HEK293 (cell line): ENCODE data around the gene FAM193B.

Experiments
- BCL11A ChIP-seq: fragments of 450-650 bp; formaldehyde crosslinking; IDR thresholded peaks from 2 replicates; pipeline ENCODE4 v1.5.1; 2016; ENCODE audit warnings: low read depth, missing biosample characterization, missing genetic modification characterization
- FEZF1 ChIP-seq: fragments of 450-650 bp; formaldehyde crosslinking; IDR thresholded peaks from 2 replicates; pipeline ENCODE4 v1.5.1; 2016; ENCODE audit warnings: missing biosample characterization, missing genetic modification characterization
- GLIS1 ChIP-seq: fragments of 450-650 bp; formaldehyde crosslinking; IDR thresholded peaks from 2 replicates; pipeline ENCODE4 v1.5.1; 2016; ENCODE audit warnings: missing biosample characterization, missing genetic modification characterization
- GLIS2 ChIP-seq: fragments of 450-650 bp; formaldehyde crosslinking; IDR thresholded peaks from 2 replicates; pipeline ENCODE4 v1.5.1; 2016; ENCODE audit warnings: missing biosample characterization, missing genetic modification characterization
- HOXC10 ChIP-seq: sonication (generic); formaldehyde crosslinking; IDR thresholded peaks from 2 replicates; pipeline ENCODE4 v1.8.1; 2023; ENCODE audit warnings: mild to moderate bottlenecking, missing genetic modification reagents
- MEIS1 ChIP-seq: sonication (generic); formaldehyde crosslinking; IDR thresholded peaks from 2 replicates; pipeline ENCODE4 v1.8.1; 2022; ENCODE audit warnings: missing genetic modification reagents, mild to moderate bottlenecking, borderline replicate concordance
- PRDM10 ChIP-seq: fragments of 450-650 bp; formaldehyde crosslinking; IDR thresholded peaks from 2 replicates; pipeline ENCODE4 v1.5.1; 2016; ENCODE audit warnings: missing biosample characterization, missing genetic modification characterization
- PRDM6 ChIP-seq: fragments of 450-650 bp; formaldehyde crosslinking; IDR thresholded peaks from 2 replicates; pipeline ENCODE4 v1.5.1; 2017; ENCODE audit warnings: missing biosample characterization, missing genetic modification characterization
- SP2 ChIP-seq: fragments of 450-650 bp; formaldehyde crosslinking; IDR thresholded peaks from 2 replicates; pipeline ENCODE4 v1.5.1; 2016; ENCODE audit warnings: missing biosample characterization, missing genetic modification characterization
- SP3 ChIP-seq: fragments of 450-650 bp; formaldehyde crosslinking; IDR thresholded peaks from 2 replicates; pipeline ENCODE4 v1.5.1; 2016; ENCODE audit warnings: missing biosample characterization, missing genetic modification characterization
- YY1 ChIP-seq: fragments of 450-650 bp; formaldehyde crosslinking; IDR thresholded peaks from 2 replicates; pipeline ENCODE4 v1.5.1; 2018; ENCODE audit warnings: missing biosample characterization, missing genetic modification characterization
- ZBTB1 ChIP-seq: fragments of 450-650 bp; formaldehyde crosslinking; IDR thresholded peaks from 2 replicates; pipeline ENCODE4 v1.5.1; 2016; ENCODE audit warnings: missing biosample characterization, missing genetic modification characterization
- ZBTB26 ChIP-seq: fragments of 450-650 bp; formaldehyde crosslinking; optimal IDR thresholded peaks from 2 replicates; pipeline ENCODE3; 2016; ENCODE audit warnings: missing biosample characterization, mild to moderate bottlenecking, missing genetic modification characterization
- ZNF157 ChIP-seq: fragments of 450-650 bp; formaldehyde crosslinking; IDR thresholded peaks from 2 replicates; pipeline ENCODE4 v1.5.1; 2016; ENCODE audit warnings: missing biosample characterization, missing genetic modification characterization
- ZNF175 ChIP-seq: fragments of 450-650 bp; formaldehyde crosslinking; IDR thresholded peaks from 2 replicates; pipeline ENCODE4 v1.5.1; 2016; ENCODE audit warnings: missing biosample characterization, missing genetic modification characterization
- ZNF202 ChIP-seq: fragments of 450-650 bp; formaldehyde crosslinking; IDR thresholded peaks from 2 replicates; pipeline ENCODE4 v1.5.1; 2016; ENCODE audit warnings: missing biosample characterization, missing genetic modification characterization, borderline replicate concordance
- ZNF214 ChIP-seq: fragments of 450-650 bp; formaldehyde crosslinking; IDR thresholded peaks from 2 replicates; pipeline ENCODE4 v1.5.1; 2017; ENCODE audit warnings: missing biosample characterization, mild to moderate bottlenecking, missing genetic modification characterization, borderline replicate concordance
- ZNF391 ChIP-seq: fragments of 450-650 bp; formaldehyde crosslinking; IDR thresholded peaks from 2 replicates; pipeline ENCODE4 v1.5.1; 2016; ENCODE audit warnings: low read depth, missing biosample characterization, missing genetic modification characterization, borderline replicate concordance
- ZNF501 ChIP-seq: fragments of 450-650 bp; formaldehyde crosslinking; IDR thresholded peaks from 2 replicates; pipeline ENCODE4 v1.5.1; 2016; ENCODE audit warnings: missing biosample characterization, missing genetic modification characterization
- ZNF521 ChIP-seq: fragments of 450-650 bp; formaldehyde crosslinking; IDR thresholded peaks from 2 replicates; pipeline ENCODE4 v1.5.1; 2017; ENCODE audit warnings: missing biosample characterization, mild to moderate bottlenecking, missing genetic modification characterization
- ZNF529 ChIP-seq: fragments of 450-650 bp; formaldehyde crosslinking; IDR thresholded peaks from 2 replicates; pipeline ENCODE4 v1.5.1; 2017; ENCODE audit warnings: missing genetic modification characterization, missing biosample characterization; ENCODE audit not compliant: insufficient replicate concordance
- ZNF76 ChIP-seq: fragments of 450-650 bp; formaldehyde crosslinking; IDR thresholded peaks from 2 replicates; pipeline ENCODE4; 2016; ENCODE audit warnings: low read depth, missing biosample characterization, missing genetic modification characterization, borderline replicate concordance
- TF ChIP-seq, protein P1 (sequence below): IDR thresholded peaks from 2 replicates; pipeline ENCODE4 v1.6.1; 2011; ENCODE audit warnings: mild to moderate bottlenecking, low read depth, low read length, borderline replicate concordance
- TF ChIP-seq, protein P2 (sequence below): fragments of 450-650 bp; formaldehyde crosslinking; IDR thresholded peaks from 2 replicates; pipeline ENCODE4 v1.5.1; 2017; ENCODE audit warnings: missing biosample characterization, missing genetic modification characterization
- TF ChIP-seq, protein P3 (sequence below): fragments of 450-650 bp; formaldehyde crosslinking; IDR thresholded peaks from 2 replicates; pipeline ENCODE4 v1.5.1; 2016; ENCODE audit warnings: missing biosample characterization, missing genetic modification characterization
- TF ChIP-seq, protein P4 (sequence below): fragments of 450-650 bp; formaldehyde crosslinking; IDR thresholded peaks from 2 replicates; pipeline ENCODE4 v1.5.1; 2016; ENCODE audit warnings: missing biosample characterization, missing genetic modification characterization

The FAM193B gene

DNA sequence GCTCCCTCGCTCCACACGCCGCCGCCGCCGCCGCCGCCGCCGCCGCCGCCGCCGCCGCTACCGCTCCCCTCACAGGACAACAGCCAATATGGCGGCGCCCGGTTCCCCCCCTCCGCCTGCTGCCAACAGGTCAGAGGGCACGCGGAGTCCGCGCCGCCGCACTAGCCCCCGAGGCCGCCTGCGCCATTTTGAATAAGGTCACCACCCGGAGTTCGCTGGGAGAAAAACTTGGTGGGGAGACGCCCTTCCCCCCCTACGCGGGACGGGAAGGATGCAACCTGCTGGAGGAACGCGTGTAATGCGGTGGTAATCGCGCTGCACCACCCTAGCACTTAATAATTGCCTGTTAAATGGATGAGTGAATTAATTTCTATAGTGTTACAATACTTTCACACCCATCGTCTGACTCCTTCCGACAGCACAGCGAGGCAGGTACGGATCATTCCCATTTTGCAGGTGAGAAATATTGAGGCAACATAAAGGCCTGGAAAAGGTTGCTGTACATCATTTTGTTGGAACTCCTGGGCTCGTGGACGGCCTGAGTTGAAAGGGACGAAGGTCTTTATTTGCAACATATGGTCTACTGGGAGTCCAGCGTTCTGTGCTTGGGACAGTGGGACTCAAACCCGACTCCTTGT is at the start of gene FAM193B (continued):
- no peak for TF ChIP-seq SP2 (tag by site-specific recombination)
- TF ChIP-seq, protein P1, sequence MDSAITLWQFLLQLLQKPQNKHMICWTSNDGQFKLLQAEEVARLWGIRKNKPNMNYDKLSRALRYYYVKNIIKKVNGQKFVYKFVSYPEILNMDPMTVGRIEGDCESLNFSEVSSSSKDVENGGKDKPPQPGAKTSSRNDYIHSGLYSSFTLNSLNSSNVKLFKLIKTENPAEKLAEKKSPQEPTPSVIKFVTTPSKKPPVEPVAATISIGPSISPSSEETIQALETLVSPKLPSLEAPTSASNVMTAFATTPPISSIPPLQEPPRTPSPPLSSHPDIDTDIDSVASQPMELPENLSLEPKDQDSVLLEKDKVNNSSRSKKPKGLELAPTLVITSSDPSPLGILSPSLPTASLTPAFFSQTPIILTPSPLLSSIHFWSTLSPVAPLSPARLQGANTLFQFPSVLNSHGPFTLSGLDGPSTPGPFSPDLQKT = no peak
- TF ChIP-seq ZNF214 (tag by site-specific recombination) = no peak
- TF ChIP-seq, protein P2, sequence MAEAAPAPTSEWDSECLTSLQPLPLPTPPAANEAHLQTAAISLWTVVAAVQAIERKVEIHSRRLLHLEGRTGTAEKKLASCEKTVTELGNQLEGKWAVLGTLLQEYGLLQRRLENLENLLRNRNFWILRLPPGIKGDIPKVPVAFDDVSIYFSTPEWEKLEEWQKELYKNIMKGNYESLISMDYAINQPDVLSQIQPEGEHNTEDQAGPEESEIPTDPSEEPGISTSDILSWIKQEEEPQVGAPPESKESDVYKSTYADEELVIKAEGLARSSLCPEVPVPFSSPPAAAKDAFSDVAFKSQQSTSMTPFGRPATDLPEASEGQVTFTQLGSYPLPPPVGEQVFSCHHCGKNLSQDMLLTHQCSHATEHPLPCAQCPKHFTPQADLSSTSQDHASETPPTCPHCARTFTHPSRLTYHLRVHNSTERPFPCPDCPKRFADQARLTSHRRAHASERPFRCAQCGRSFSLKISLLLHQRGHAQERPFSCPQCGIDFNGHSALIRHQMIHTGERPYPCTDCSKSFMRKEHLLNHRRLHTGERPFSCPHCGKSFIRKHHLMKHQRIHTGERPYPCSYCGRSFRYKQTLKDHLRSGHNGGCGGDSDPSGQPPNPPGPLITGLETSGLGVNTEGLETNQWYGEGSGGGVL (tag by site-specific recombination) = peak; percentile 47; the same call in 1 of the 2 replicates
- peak; percentile 41; the same call in 1 of the 2 replicates for TF ChIP-seq SP3
- peak; percentile 53 for TF ChIP-seq PRDM6 (tag by site-specific recombination)
- no peak for TF ChIP-seq HOXC10 (CRISPR knock-in tag)
- TF ChIP-seq, protein P3, sequence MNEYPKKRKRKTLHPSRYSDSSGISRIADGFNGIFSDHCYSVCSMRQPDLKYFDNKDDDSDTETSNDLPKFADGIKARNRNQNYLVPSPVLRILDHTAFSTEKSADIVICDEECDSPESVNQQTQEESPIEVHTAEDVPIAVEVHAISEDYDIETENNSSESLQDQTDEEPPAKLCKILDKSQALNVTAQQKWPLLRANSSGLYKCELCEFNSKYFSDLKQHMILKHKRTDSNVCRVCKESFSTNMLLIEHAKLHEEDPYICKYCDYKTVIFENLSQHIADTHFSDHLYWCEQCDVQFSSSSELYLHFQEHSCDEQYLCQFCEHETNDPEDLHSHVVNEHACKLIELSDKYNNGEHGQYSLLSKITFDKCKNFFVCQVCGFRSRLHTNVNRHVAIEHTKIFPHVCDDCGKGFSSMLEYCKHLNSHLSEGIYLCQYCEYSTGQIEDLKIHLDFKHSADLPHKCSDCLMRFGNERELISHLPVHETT (tag by site-specific recombination) = no peak
- no peak for TF ChIP-seq FEZF1 (tag by site-specific recombination)
- no peak for TF ChIP-seq ZNF529
- peak; percentile 51 for TF ChIP-seq GLIS2 (tag by site-specific recombination)
- peak; percentile 75 for TF ChIP-seq PRDM10 (tag by site-specific recombination)
- no peak for TF ChIP-seq ZNF521 (tag by site-specific recombination)
- TF ChIP-seq ZNF157 = no peak
- TF ChIP-seq BCL11A (tag by site-specific recombination) = no peak
- TF ChIP-seq ZNF391 = 0 out of 2 replicates have a peak, but pooled peaks have one; percentile 30
- peak; percentile 59 for TF ChIP-seq ZNF501 (tag by site-specific recombination)
- TF ChIP-seq, protein P4, sequence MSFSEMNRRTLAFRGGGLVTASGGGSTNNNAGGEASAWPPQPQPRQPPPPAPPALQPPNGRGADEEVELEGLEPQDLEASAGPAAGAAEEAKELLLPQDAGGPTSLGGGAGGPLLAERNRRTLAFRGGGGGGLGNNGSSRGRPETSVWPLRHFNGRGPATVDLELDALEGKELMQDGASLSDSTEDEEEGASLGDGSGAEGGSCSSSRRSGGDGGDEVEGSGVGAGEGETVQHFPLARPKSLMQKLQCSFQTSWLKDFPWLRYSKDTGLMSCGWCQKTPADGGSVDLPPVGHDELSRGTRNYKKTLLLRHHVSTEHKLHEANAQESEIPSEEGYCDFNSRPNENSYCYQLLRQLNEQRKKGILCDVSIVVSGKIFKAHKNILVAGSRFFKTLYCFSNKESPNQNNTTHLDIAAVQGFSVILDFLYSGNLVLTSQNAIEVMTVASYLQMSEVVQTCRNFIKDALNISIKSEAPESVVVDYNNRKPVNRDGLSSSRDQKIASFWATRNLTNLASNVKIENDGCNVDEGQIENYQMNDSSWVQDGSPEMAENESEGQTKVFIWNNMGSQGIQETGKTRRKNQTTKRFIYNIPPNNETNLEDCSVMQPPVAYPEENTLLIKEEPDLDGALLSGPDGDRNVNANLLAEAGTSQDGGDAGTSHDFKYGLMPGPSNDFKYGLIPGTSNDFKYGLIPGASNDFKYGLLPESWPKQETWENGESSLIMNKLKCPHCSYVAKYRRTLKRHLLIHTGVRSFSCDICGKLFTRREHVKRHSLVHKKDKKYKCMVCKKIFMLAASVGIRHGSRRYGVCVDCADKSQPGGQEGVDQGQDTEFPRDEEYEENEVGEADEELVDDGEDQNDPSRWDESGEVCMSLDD (tag by site-specific recombination) = peak; percentile 51; the same call in 1 of the 2 replicates
- peak; percentile 81; the same call in 1 of the 2 replicates for TF ChIP-seq ZNF76 (tag by site-specific recombination)
- no peak for TF ChIP-seq ZBTB1
- TF ChIP-seq ZNF202 (tag by site-specific recombination) = no peak
- TF ChIP-seq MEIS1 = no peak
- TF ChIP-seq ZNF175 (tag by site-specific recombination) = no peak
- TF ChIP-seq YY1 = peak; percentile 93
- peak; percentile 50 for TF ChIP-seq GLIS1 (tag by site-specific recombination)
- TF ChIP-seq ZBTB26 (tag by site-specific recombination) = peak; percentile 15
